Neural crest cell (in vitro differentiated cells): ENCODE data around the gene TMEM9. TPM values are rescaled to one million over a fixed set of nuclear protein-coding genes. Genes with fewer than 3 reads are reported as not detected.

Experiments
- DNase-seq: peaks from one replicate; pipeline ENCODE4 v3.0.0; 2021; ENCODE audit warnings: low read depth, mixed read lengths, low spot score
- H3K27ac Mint-ChIP-seq: one replicate; pipeline ENCODE4 v1.8.0; 2021; ENCODE audit warnings: mild to moderate bottlenecking, mixed read lengths; ENCODE audit not compliant: unreplicated experiment
- H3K27me3 Mint-ChIP-seq: 2 replicates; pipeline ENCODE4 v1.8.0; 2021; ENCODE audit warnings: low read depth, mild to moderate bottlenecking, mixed read lengths
- H3K36me3 Mint-ChIP-seq: 2 replicates; pipeline ENCODE4 v1.8.0; 2021; ENCODE audit warnings: low read depth, mild to moderate bottlenecking, mixed read lengths
- H3K4me1 Mint-ChIP-seq: 2 replicates; pipeline ENCODE4 v1.8.0; 2021; ENCODE audit warnings: mixed read lengths
- H3K4me3 Mint-ChIP-seq: one replicate; pipeline ENCODE4 v1.8.0; 2021; ENCODE audit warnings: mild to moderate bottlenecking, mixed read lengths
- H3K9me3 Mint-ChIP-seq: 2 replicates; pipeline ENCODE4 v1.8.0; 2021; ENCODE audit warnings: mixed read lengths
- total RNA-seq: library from RNA; stranded (reverse); gene quantifications from 2 replicates; pipeline ENCODE4 v1.2.1, GENCODE V29; 2021
- TF ChIP-seq, protein P1 (sequence below): fragments of 200-600 bp; sonication (generic); conservative IDR thresholded peaks from 2 replicates; pipeline ENCODE4 v1.5.0; 2021; ENCODE audit warnings: antibody characterized with exemption, mild to moderate bottlenecking

TMEM9 gene
- total RNA-seq, 1 donor from 2014 or later: 89.4 TPM

DNA sequence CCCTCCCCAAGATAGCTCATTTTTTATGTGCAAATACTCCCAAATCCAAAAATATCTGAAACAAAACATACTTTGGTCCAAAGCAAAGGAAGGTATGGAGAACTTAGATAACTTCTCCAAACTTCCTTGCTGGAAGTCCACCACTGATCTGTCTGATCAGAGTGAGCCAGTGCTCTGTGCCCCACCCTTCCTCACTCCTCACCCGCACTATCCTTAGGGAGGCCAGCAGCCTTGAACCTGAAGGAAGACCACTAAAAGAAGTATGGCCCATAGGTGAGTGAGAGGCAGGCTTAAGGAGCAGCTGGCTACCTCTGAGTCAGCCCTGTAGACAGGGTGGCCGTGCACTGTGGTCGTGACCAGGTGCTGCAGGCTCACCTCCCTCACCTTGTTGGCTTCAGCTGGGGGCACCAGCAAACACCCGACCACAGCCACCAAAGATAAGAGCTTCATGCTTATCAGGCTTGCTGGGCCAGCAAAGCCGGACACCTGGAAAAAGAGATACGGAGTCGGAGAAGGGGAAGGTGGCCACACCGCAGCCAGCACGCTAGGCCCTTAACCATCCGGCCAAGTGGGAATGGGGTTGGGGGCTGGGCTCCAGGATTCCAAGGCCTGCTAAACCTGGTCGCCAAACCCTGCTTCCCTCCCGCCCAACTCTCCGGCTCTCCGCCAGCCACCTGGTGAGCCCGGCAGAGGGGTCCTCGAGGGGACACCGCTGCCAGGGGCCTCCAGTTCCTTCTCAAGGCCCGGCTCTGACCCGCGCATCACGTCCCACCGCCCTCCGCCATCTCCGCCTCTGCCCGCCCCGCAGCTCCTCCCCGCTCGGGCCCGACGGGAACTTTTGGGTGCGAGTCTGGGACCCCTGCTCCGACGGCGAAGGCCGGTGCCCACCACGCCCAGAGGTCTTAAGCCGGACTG is 543 bp downstream of the TMEM9 start:
- DNase-seq: no peak
- Mint-ChIP-seq H3K27ac (peak overlapping the region; percentile 99), H3K4me3 (peak overlapping the region; percentile 96), H3K27me3 (no peaks in the 10 kb centered on the region), H3K36me3 (no peaks in the 10 kb centered on the region), H3K9me3 (no peaks in the 10 kb centered on the region), H3K4me1 (peaks cover 20% of the 10 kb centered on the region)
- TF ChIP-seq, protein P1, sequence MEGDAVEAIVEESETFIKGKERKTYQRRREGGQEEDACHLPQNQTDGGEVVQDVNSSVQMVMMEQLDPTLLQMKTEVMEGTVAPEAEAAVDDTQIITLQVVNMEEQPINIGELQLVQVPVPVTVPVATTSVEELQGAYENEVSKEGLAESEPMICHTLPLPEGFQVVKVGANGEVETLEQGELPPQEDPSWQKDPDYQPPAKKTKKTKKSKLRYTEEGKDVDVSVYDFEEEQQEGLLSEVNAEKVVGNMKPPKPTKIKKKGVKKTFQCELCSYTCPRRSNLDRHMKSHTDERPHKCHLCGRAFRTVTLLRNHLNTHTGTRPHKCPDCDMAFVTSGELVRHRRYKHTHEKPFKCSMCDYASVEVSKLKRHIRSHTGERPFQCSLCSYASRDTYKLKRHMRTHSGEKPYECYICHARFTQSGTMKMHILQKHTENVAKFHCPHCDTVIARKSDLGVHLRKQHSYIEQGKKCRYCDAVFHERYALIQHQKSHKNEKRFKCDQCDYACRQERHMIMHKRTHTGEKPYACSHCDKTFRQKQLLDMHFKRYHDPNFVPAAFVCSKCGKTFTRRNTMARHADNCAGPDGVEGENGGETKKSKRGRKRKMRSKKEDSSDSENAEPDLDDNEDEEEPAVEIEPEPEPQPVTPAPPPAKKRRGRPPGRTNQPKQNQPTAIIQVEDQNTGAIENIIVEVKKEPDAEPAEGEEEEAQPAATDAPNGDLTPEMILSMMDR: no peak

DNA sequence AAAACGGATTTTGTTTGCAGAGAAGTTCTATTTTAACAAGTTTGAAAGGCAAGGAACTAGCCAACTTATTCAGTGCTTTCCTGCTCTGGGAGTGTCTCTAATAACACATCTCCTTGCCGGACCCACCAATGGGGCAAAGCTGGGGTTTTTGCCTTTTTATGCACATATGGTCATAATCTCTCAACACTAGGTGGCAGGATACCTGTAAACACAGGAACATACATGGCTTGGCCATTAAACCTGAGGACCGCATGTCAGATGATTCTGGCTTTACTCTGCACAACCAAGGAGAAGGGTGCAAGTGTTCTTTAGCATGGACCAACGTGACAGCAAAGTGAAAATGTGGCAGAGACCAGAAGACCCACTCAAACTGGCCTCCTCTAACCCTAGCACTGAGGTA is 4.9 kb downstream of the TMEM9 start:
- H3K4me3 Mint-ChIP-seq: peak overlapping the region; percentile 47
- DNase-seq: no peak
- TF ChIP-seq, protein P1: peak; percentile 63
- H3K27me3 Mint-ChIP-seq: no peaks in the 10 kb centered on the region
- H3K36me3 Mint-ChIP-seq: no peaks in the 10 kb centered on the region
- peaks cover 14% of the 10 kb centered on the region for H3K4me1 Mint-ChIP-seq
- H3K9me3 Mint-ChIP-seq: no peaks in the 10 kb centered on the region
- peak overlapping the region; percentile 75 for H3K27ac Mint-ChIP-seq

DNA sequence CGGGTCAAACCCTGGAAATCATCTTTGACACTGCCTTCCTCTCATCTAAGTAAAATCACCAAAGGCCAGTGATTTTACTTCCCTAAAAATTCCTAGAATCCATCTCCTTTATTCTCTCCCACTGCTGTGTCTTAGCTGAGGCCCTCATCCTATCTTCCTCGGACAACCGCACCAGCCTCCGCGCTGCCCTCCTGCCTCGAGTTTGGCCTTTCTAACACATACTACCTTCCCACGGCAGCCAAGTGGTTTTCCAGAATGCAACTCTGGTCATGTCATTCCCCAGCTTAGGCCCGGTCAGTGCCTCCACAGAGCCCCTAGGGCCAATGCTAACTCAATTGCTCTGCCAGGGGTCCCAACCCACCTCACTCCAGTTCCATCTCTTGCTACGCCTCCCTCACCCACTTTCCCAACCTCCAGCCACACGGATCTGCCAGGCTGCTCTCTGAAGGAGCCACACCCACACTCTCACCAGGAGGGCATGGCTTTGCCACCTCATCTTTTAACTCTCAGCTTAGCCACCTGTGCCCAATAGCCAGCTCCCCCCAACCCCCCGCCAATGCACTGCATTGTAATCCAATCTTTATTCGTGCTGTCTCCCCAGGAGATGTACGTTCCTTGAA is 6.8 kb downstream of the TMEM9 start:
- Mint-ChIP-seq H3K36me3 (peaks cover 4% of the 10 kb centered on the region), H3K4me3 (no peak overlapping the region), H3K4me1 (peaks cover 2% of the 10 kb centered on the region), H3K27me3 (no peaks in the 10 kb centered on the region), H3K9me3 (no peaks in the 10 kb centered on the region), H3K27ac (no peak overlapping the region)
- DNase-seq: no peak
- TF ChIP-seq, protein P1: no peak

DNA sequence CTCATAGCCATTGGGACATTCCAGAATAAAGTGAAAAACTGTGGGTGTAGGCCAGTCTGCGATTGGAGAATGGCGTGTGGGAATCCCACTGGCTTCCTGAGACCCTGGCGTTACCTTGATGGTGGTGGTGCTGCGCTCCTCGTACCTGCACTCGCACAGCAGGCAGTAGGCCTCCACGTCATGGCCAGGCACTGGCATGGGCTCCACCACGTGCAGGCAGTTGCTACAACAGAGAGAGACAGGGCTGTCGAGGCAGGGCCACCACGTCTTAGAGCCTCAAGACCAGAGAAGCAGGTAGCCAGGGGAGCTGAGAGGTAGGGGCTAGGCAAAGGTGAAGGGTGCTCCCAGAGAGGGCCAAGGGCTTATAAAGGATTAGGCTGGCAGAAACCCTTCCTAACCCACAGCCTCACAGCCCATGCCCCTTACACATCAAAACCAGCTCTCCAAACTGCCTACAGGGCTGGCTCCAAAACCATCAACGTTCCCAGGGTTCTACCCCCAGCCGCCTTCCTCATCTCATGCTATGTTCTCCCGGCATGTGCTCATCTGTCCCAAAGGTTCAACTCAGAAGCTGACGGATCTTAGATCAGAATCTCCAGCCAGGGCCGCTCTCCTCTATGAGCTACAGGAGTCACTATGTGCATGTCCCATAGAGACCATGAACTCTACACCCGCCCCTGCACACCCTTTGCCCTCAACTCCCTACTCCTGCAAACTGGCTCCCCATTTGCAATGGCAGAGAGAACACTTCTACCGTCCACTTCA is 7.5 kb downstream of the TMEM9 start:
- Mint-ChIP-seq H3K4me1 (no peaks in the 10 kb centered on the region), H3K9me3 (no peaks in the 10 kb centered on the region), H3K4me3 (no peak overlapping the region), H3K27ac (no peak overlapping the region), H3K27me3 (no peaks in the 10 kb centered on the region), H3K36me3 (peaks cover 4% of the 10 kb centered on the region)
- TF ChIP-seq, protein P1: no peak
- DNase-seq: no peak

DNA sequence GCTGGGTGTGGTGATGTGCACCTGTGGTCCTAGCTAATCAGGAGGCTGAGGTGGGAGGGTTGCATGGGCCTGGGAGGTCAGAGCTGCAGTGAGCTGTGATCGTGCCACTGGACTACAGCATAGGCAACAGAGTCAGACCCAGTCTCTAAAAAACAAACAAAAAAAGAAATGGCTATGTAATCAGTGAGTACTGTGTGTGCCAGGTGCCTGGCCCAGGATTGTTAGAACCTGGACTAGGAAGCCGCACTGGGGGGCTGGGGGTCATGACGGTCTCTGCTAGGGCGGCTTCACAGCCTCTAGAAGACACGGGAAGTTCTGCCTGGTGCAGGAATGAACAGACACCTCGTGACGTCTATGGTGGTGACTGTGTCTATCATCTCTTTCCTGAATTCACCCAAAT is 8.5 kb downstream of the TMEM9 start:
- no peak for DNase-seq
- Mint-ChIP-seq H3K36me3 (peaks cover 8% of the 10 kb centered on the region), H3K27me3 (no peaks in the 10 kb centered on the region), H3K27ac (no peak overlapping the region), H3K4me3 (no peak overlapping the region), H3K4me1 (no peaks in the 10 kb centered on the region), H3K9me3 (no peaks in the 10 kb centered on the region)
- TF ChIP-seq, protein P1: no peak
